Measurements from ENCODE around the gene XNDC1N.
A peak's percentile ranks its signal among the peaks of the same experiment; 100 is the strongest.

Gene XNDC1N

DNA sequence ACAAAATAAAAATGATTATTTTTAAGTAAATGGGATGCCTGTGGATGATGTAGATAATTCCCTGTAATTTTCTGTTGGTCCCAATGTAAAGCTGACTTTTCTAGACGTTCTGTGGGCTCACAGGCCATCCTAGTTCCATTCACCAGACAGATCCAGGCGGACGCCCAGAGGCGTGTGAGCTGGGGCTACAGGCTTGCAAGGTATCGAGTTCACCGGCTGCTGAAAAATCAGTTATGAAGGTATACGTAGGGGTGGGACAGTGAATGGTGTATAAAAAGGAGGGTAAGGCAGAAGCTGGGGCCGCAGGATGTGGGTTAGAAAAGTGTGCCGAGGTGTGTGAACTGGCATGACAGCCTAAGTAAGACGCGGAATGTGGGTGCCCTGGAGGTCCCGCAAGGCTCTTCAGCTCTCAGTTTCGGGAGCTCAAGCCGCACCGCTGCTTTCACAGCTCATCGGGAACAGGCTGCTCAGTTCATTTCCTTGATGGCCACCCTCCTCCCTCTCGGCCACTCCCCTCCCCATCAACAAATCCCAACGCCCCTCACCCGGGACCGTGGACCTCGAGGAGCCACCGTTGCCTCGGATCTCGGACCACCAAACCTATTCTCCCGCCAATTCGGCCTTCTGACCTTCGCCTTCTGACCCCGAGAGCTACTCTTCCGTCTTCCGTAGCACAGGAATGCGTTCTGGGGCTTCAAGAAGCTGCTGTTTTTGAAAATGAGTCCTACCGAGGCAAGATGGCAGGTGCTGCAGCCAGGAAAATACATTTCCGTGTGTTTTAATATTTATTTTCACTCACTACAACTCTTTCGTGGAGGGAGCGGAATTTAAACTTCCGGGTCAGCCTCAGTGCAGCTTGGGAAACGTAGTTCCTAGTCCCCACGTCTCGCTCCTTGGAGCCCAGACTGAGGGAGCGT is at the start of gene XNDC1N:
Gene XNDC1N, minus strand, starts transcription at position 775 of the 917 bp plus-strand sequence. CDS start 5,241 bp downstream, outside the sequence.
- DNase-seq: peak; percentile 93

GRCh38 chr11:71977743-71978418 is 49.5 kb upstream of the XNDC1N start:
- peak; percentile 25 for DNase-seq

DNA sequence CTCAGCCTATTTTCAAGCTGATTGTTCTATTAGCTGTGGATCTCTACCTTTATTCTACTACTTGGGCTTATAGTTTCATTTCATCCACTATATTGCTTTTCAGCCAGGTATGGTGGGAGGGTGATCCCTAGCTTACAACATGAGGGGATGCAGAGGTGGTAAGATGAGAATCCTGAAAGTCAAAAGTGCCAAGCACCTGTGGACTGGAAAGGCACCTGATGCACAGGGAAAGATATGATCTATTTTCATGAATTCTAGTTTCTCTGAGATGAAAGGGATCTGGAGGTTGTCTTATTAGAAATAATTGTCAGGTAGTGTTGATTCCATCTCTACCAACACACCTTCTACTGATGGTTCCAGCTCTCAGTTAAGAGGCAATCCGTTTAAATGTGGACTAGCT is 48.7 kb upstream of the XNDC1N start:
- DNase-seq: no peak

DNA sequence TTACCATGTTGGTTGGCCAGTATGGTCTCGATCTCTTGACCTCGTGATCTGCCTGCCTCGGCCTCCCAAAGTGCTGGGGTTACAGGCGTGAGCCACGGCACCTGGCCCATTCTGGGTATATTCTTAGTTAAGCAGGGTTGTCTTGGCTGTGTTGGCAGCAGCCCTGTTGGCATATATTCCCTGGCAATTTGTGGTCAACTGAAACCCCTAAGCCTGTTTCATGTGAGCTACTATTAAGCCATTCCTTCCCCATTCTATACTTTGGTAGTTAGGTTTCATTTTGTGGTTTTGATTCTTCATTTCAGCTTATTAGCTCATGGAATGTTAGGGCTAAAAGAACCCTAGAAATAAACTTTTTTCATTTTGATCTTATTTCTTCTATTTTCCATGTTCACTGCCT is 48.2 kb upstream of the XNDC1N start:
- DNase-seq: no peak

DNA sequence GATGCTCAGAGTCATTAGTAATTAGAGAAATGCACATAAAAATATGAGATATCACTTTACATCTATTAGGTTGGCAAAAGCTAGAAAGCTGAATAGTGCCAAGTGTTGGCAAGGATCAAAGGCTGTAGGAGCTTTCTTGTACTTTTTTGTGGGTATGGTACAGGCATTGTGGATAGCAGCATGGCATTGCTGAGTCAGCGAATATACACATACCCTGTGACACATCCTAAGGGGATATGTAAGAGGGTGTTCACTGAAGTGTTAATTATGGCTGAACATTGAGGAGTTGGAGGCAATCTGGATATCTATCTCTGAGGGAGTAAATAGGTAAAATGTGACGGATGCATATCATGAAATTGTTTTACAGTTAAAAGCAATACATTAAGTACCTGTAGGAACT is 43.3 kb upstream of the XNDC1N start:
- DNase-seq: no peak

DNA sequence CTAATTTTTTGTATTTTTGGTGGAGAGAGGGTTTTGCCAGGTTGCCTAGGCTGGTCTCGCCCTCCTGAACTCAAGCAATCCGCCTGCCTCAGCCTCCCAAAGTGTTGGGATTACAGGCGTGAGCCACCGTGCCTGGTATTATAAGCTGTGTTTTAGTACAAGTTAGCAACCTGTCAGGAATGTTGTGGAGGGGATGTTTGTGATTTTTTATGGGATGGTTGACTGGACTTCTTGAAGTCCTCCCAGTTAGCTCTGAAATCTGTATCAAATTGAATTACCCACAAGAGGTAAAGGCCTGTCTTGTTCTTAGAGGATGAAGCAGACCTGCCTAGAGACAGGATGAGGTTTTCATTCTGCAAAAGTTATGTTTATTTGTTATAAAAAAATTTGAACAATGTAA is 36.2 kb upstream of the XNDC1N start:
- DNase-seq: no peak

GRCh38 chr11:71963468-71963867 is 35.1 kb upstream of the XNDC1N start:
- DNase-seq: no peak

GRCh38 chr11:71962428-71963038 is 34.1 kb upstream of the XNDC1N start:
- no peak for DNase-seq

- no peak for DNase-seq
Measured at GRCh38 chr11:71955898-71956456, 27.6 kb upstream of the XNDC1N start.

GRCh38 chr11:71951741-71952310 is 23.4 kb upstream of the XNDC1N start:
- no peak for DNase-seq

DNA sequence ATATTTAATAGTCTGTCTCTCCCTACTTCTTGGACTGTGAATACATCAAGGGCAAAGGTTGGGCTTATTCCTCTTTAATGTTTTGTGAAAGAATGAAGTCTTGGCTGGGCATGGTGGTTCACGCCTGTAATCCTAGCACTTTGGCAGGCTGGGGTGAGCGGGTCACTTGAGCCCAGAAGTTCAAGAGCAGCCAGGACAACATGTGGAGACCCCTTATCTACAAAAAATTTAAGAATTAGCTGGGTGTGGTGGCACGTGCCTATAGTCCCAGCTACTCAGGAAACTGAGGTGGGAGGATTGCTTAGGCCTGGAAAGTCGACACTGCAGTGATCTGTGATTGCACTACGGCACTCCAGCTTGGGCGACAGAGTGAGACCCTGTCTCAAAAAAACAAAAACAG is 20.6 kb upstream of the XNDC1N start:
- DNase-seq: no peak

GRCh38 chr11:71948314-71949027 is 20.1 kb upstream of the XNDC1N start:
- DNase-seq: no peak

GRCh38 chr11:71947498-71947897 is 19.1 kb upstream of the XNDC1N start:
- no peak for DNase-seq

DNA sequence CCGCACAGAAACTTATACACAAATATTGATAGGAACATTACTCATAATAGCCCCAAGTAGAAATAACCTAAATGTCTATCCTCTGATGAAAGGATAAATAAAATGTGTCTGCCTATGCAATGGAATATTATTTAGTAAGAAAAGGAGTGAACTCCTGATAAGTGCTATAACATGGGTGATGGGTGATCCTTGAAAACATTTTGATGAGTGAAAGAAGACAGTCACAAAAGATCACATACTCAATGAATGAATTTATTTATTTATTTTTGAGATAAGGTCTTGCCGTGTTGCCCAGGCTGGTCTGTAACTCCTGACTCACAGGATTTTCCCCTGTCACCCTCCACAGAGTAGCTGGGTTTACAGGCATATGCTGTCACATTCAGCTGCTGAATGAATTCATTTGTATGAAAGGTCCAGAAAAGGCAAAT is 17.8 kb upstream of the XNDC1N start:
- DNase-seq: no peak

DNA sequence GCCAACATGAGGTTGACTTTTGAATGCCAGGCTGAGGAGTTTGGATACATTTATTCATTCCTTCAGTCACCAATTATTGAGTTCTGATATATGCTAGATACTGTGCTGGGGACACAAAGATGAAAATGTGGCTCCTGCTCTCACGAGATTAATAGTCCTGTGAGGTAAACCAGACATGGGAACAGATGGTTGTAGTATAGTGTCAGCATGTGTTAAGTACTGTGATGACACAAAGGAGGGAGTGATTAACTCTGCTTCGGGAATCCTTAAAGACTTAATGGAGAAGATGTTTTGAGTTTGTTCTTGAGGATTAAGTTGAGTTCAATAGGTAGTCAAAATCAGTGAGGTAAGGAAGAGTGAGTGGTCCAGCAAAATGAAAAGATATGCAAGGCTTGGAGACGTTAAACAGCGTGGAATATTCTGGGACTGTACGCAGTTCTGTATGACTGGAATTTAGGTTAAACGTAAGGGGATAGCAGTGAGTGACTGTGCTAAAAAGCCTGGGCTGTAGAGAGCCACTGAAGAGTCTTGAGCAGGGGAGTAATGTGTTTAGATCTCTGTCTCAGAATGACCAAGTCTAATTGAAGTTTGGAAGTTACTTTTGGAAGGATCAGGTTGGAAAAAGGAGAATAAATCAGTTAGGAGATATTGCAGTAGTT is 12.3 kb upstream of the XNDC1N start:
- no peak for DNase-seq

DNA sequence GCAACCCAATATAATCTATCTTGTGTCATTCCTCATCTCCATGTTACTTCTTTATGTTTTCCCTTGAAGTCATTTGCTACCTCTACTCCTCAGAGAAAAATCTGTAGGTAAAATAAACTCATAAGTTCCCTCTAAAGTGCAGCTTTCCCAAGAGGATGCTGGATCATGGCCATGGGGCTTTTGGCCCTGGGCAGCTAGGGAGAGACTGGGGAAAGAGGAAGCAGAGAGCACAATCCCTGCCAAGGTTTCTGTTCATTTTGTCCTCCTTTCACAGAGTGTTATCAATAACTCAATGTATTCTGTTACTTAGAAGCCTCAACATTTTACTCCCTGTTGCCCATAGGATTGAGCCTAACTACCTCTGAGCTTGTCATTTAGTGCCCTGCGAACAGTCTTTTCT is 9.4 kb upstream of the XNDC1N start:
- no peak for DNase-seq

DNA sequence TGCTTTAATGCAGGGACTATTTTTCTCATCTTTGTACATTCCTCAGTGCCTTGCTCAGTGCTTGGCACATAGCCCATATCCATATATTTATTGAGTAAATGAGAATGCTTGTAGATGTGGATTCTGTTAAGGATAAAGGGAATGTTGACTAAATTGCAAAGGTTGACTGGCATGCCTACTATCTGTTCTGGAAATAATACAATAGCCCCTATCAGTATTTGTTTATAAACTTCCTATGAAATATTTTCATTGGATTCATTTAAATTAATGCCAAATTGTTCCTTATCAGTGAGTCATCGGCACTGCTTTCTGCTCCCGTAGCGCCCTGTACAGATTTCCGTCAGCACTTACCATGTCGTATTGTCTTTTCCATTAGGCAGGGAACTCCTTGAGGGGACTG is 8.4 kb upstream of the XNDC1N start:
- no peak for DNase-seq

DNA sequence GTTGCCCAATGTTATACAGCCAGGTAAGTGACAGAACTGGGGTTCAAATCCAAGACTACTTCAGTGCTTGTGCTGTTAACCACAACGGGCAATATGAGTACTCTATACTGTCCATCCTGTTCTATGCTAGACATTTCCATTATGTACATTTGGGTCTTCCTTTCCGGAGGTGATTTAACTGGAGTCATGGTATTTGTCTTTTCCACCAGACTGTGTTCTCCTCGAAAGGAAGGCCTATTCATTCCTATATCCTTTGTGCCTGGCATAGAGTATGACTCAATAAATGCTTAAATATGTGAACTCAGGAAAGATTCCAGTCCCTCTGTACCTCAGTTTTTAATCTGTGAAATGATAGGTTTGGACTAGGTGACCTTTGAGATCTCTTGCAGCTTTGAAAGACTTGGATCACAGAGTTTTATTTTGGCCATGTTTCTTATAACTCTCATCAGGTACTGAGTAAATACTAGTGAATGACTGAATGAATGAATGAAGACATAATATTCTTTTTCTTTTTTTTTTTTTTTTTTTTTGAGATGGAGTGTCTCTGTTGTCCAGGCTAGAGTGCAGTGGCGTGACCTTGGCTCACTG is 7.0 kb upstream of the XNDC1N start:
- DNase-seq: no peak

- no peak for DNase-seq
Measured at GRCh38 chr11:71934213-71934612, 5.8 kb upstream of the XNDC1N start.

DNA sequence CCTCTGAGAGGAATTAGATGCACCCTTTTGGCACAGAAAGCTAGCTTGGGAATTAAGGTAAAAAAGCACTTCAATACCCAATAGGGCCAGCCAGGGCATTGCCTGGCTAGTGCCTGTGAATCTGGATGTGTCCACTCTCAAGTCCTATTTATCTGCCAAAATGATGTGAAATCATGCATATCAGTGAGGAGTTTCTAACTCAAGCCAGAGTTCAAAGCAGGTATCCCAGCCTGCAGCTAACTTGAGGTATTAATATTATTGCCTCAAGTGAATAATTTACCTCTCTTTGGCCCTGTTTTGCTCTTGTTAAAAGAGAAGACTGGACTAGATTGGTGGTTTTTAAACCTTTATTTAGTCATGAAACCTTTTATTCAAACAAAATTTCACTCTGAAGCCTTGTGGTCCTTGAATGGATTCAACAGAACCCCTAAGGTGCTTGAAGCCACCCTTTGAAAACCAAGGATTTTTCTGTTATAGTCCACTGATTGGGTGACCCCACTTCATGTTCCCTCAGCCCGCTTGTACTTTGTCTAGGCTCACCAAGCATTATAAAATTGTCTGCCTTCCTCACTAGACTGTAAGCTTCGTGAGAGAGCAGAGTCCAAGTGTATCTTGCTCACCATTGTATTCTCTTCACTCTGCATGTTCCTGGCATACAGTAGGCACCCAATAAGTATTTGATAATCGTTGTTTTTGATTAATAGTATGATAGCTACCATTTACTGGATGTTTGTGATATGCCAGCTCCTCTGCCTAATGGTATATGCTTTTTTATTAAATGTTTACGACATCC is 4.9 kb upstream of the XNDC1N start:
- DNase-seq: no peak

GRCh38 chr11:71931245-71931602 is 2.8 kb upstream of the XNDC1N start:
- DNase-seq: no peak

Measured in NCI-H1105 (cell line).